Gastrocnemius medialis (tissue), 4 donors: ENCODE data around the gene LRMDA.

Experiments
- POLR2A ChIP-seq, 2 donors: fragments of 450-650 bp; IDR thresholded peaks; one replicate each; pipeline ENCODE4 v1.6.1; 2017; ENCODE audit warnings: antibody characterized with exemption in 2 of 2, mild to moderate bottlenecking in 2 of 2, moderate library complexity in 2 of 2
- TF ChIP-seq, protein P1 (sequence below), 5 experiments: fragments of 450-650 bp in 3 of 5; fragments of 200-600 bp in 2 of 5; sonication (generic) in 2 of 5; IDR thresholded peaks in 4 of 5; conservative IDR thresholded peaks in 1 of 5; 1 replicate in 4 of 5; 2 replicates in 1 of 5; pipeline ENCODE4 v1.5.1; 2016 to 2019; ENCODE audit warnings: antibody characterized with exemption in 5 of 5, mild to moderate bottlenecking in 3 of 5, moderate library complexity in 3 of 5

DNA sequence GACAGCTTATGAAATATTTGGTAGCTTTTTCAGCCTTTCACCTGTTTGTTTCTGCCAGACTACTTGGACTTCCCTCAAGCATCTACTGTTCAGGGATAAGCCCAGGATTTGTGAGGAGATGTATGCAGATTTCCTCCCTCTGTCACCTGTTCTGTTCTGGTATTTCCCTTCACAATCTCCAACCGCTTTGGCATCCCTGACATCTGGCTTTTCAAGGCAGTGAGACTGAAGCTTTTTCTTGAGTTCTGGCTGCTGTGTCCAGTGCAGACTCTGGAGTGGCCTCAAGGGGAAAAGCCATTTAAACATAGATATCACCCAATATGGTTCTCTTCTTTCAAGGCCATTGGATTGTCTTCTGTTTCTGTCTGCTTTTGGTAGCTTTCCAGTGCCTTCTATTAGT lies 369.7 kb downstream of the LRMDA start:
- TF ChIP-seq POLR2A (IDR thresholded peaks at IDR 0.05) = no peak
- TF ChIP-seq, protein P1, sequence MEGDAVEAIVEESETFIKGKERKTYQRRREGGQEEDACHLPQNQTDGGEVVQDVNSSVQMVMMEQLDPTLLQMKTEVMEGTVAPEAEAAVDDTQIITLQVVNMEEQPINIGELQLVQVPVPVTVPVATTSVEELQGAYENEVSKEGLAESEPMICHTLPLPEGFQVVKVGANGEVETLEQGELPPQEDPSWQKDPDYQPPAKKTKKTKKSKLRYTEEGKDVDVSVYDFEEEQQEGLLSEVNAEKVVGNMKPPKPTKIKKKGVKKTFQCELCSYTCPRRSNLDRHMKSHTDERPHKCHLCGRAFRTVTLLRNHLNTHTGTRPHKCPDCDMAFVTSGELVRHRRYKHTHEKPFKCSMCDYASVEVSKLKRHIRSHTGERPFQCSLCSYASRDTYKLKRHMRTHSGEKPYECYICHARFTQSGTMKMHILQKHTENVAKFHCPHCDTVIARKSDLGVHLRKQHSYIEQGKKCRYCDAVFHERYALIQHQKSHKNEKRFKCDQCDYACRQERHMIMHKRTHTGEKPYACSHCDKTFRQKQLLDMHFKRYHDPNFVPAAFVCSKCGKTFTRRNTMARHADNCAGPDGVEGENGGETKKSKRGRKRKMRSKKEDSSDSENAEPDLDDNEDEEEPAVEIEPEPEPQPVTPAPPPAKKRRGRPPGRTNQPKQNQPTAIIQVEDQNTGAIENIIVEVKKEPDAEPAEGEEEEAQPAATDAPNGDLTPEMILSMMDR (IDR thresholded peaks at IDR 0.05 in 4 of 5, conservative IDR thresholded peaks at IDR 0.05 in 1 of 5) = no peak
